GM23338 (cell line): ENCODE data around the gene SPRED2. TPM values are rescaled to one million over a fixed set of nuclear protein-coding genes. Genes with fewer than 3 reads are reported as not detected.

Experiments
- ATAC-seq: fragments of 200-7000 bp; cut with Tn5 transposase; 3 replicates; pipeline ENCODE4 v1.9.1; 2020
- DNase-seq: peaks from one replicate; pipeline ENCODE4 v3.0.0-alpha.2; 2015; ENCODE audit warnings: low spot score
- H2AFZ ChIP-seq: fragments of 200-600 bp; sonication (generic); 2 replicates; pipeline ENCODE4 v1.8.0; 2016; ENCODE audit warnings: antibody characterized with exemption, mild to moderate bottlenecking, moderate library complexity
- H3F3A ChIP-seq: fragments of 200-600 bp; sonication (generic); replicated peaks from 2 replicates; pipeline ENCODE4 v1.8.0; 2017; ENCODE audit warnings: antibody characterized with exemption, mixed run types, low read depth
- H3K27ac ChIP-seq: fragments of 200-600 bp; sonication (generic); 2 replicates; pipeline ENCODE4 v1.6.1; 2016; ENCODE audit warnings: low read depth
- H3K27me3 ChIP-seq: fragments of 200-600 bp; sonication (generic); 2 replicates; pipeline ENCODE4 v1.8.0; 2016; ENCODE audit warnings: mild to moderate bottlenecking, mixed run types, moderate library complexity; ENCODE audit not compliant: insufficient read depth
- H3K36me3 ChIP-seq: fragments of 200-600 bp; sonication (generic); 2 replicates; pipeline ENCODE4 v1.8.0; 2016; ENCODE audit warnings: mild to moderate bottlenecking; ENCODE audit not compliant: insufficient read depth
- H3K4me1 ChIP-seq: fragments of 200-600 bp; sonication (generic); 2 replicates; pipeline ENCODE4 v1.8.0; 2016; ENCODE audit warnings: mild to moderate bottlenecking, moderate library complexity; ENCODE audit not compliant: insufficient read depth
- H3K4me2 ChIP-seq: fragments of 200-600 bp; sonication (generic); 2 replicates; pipeline ENCODE4 v1.7.1; 2017; ENCODE audit warnings: mixed run types
- H3K4me3 ChIP-seq: fragments of 200-600 bp; sonication (generic); 2 replicates; pipeline ENCODE4 v1.6.1; 2016; ENCODE audit warnings: mixed run types
- H3K79me2 ChIP-seq: fragments of 200-600 bp; sonication (generic); replicated peaks from 2 replicates; pipeline ENCODE4 v1.8.0; 2017; ENCODE audit warnings: mild to moderate bottlenecking; ENCODE audit not compliant: insufficient read depth
- H3K9me2 ChIP-seq: fragments of 200-600 bp; sonication (generic); 2 replicates; pipeline ENCODE4 v1.8.0; 2017; ENCODE audit not compliant: insufficient read depth
- H4K20me1 ChIP-seq: fragments of 200-600 bp; sonication (generic); replicated peaks from 2 replicates; pipeline ENCODE4 v1.8.0; 2017; ENCODE audit warnings: mild to moderate bottlenecking; ENCODE audit not compliant: insufficient read depth
- H3K27ac Mint-ChIP-seq: 2 replicates; pipeline ENCODE4 v1.8.0; 2020; ENCODE audit warnings: inconsistent platforms, mild to moderate bottlenecking, moderate library complexity, mixed read lengths
- H3K27me3 Mint-ChIP-seq: 3 replicates; pipeline ENCODE4 v1.8.0; 2022; ENCODE audit warnings: low read depth, mild to moderate bottlenecking, moderate library complexity, mixed read lengths, inconsistent platforms; ENCODE audit not compliant: insufficient read depth, poor library complexity
- H3K36me3 Mint-ChIP-seq: 3 replicates; pipeline ENCODE4 v1.8.0; 2021; ENCODE audit warnings: low read depth, mild to moderate bottlenecking, inconsistent platforms, moderate library complexity, mixed read lengths
- H3K4me1 Mint-ChIP-seq: 3 replicates; pipeline ENCODE4 v1.8.0; 2020; ENCODE audit warnings: mild to moderate bottlenecking, inconsistent platforms, mixed read lengths
- H3K4me3 Mint-ChIP-seq: 3 replicates; pipeline ENCODE4 v1.8.0; 2021; ENCODE audit warnings: moderate library complexity, mild to moderate bottlenecking, inconsistent platforms, mixed read lengths
- H3K9me3 Mint-ChIP-seq: 3 replicates; pipeline ENCODE4 v1.8.0; 2020; ENCODE audit warnings: moderate library complexity, mild to moderate bottlenecking, inconsistent platforms, mixed read lengths
- ETS1 ChIP-seq: IDR thresholded peaks from 2 replicates; pipeline ENCODE4 v1.6.1; 2016; ENCODE audit warnings: antibody characterized with exemption
- EZH2 ChIP-seq: fragments of 200-600 bp; sonication (generic); IDR thresholded peaks from one replicate; pipeline ENCODE4 v1.8.0; 2017; ENCODE audit warnings: antibody characterized with exemption, mild to moderate bottlenecking, low read depth; ENCODE audit not compliant: unreplicated experiment
- EZH2phosphoT487 ChIP-seq: fragments of 200-600 bp; sonication (generic); IDR thresholded peaks from one replicate; pipeline ENCODE4 v1.8.1; 2018; ENCODE audit warnings: antibody characterized with exemption; ENCODE audit not compliant: unreplicated experiment
- NANOG ChIP-seq: IDR thresholded peaks from 2 replicates; pipeline ENCODE4 v1.6.1; 2016; ENCODE audit warnings: antibody characterized with exemption, borderline replicate concordance
- POLR2AphosphoS5 ChIP-seq: IDR thresholded peaks from 2 replicates; pipeline ENCODE4 v1.6.1; 2016; ENCODE audit warnings: antibody characterized with exemption, low read depth
- STAT1 ChIP-seq: IDR thresholded peaks from one replicate; pipeline ENCODE4 v1.6.1; 2016; ENCODE audit warnings: antibody characterized with exemption; ENCODE audit not compliant: unreplicated experiment
- ZNF114 ChIP-seq: fragments of 250-450 bp; sonication (Bioruptor Pico); IDR thresholded peaks from 2 replicates; pipeline ENCODE4 v1.5.0; 2020; ENCODE audit warnings: mild to moderate bottlenecking, moderate library complexity
- ZNF331 ChIP-seq: fragments of 250-450 bp; sonication (Bioruptor Pico); IDR thresholded peaks from 2 replicates; pipeline ENCODE4 v1.5.0; 2020; ENCODE audit warnings: low read depth, mild to moderate bottlenecking, moderate library complexity
- ZNF462 ChIP-seq: fragments of 250-450 bp; sonication (Bioruptor Pico); IDR thresholded peaks from 2 replicates; pipeline ENCODE4 v1.5.0; 2020; ENCODE audit warnings: mild to moderate bottlenecking, moderate library complexity
- polyA plus RNA-seq: library from polyadenylated mRNA; unstranded; fragments of >200 nt; fragmentation: Nextera tagmentation; extraction: Ambion mirVana; gene quantifications from 2 replicates; pipeline ENCODE4 v1.2.1, GENCODE V29; 2016
- total RNA-seq: library from RNA; depleted of rRNA; stranded (reverse); fragments of >200 nt; shearing (Covaris generic); gene quantifications from 2 replicates; pipeline ENCODE4 v1.2.3, GENCODE V29; 2014

Gene SPRED2
- total and polyA plus RNA-seq, 2 experiments from 2014 or later: 8.7 to 13.0 TPM

- TF ChIP-seq ZNF331 (CRISPR knock-in tag) (no peak), ZNF114 (CRISPR knock-in tag) (no peak), STAT1 (no peak)
Observed at GRCh38 chr2:65360441-65360840, 72.0 kb downstream of the SPRED2 start (continued).

- H3K79me2 ChIP-seq: peaks cover 12% of the 10 kb centered on the region; the same call in 1 of the 2 replicates
- peaks cover 17% of the 10 kb centered on the region for H3K4me1 ChIP-seq
Observed at GRCh38 chr2:65358678-65359400, 73.6 kb downstream of the SPRED2 start.

More at GRCh38 chr2:65358678-65359400, 73.6 kb downstream of the SPRED2 start:
- TF ChIP-seq NANOG: no peak
- TF ChIP-seq EZH2: no peak
- no peak for TF ChIP-seq ZNF462 (CRISPR knock-in tag)
- no peak for TF ChIP-seq ZNF114 (CRISPR knock-in tag)
- no peak for TF ChIP-seq ETS1
- TF ChIP-seq EZH2phosphoT487: no peak
- TF ChIP-seq POLR2AphosphoS5: no peak
- H3K27ac ChIP-seq: no peak overlapping the region
- ATAC-seq (no peak), DNase-seq (no peak)
- H3K36me3 ChIP-seq: no peaks in the 10 kb centered on the region
- no peaks in the 10 kb centered on the region for H3K9me3 Mint-ChIP-seq
- H3K36me3 Mint-ChIP-seq: no peaks in the 10 kb centered on the region
- no peaks in the 10 kb centered on the region for H3K27me3 ChIP-seq
- H3F3A ChIP-seq: no peaks in the 10 kb centered on the region
- H3K4me3 Mint-ChIP-seq: no peak overlapping the region
- H3K9me2 ChIP-seq: no peaks in the 10 kb centered on the region
- H2AFZ ChIP-seq: no peak overlapping the region
- H3K4me2 ChIP-seq: no peak overlapping the region
- H3K4me3 ChIP-seq: no peak overlapping the region
- no peaks in the 10 kb centered on the region for H3K27me3 Mint-ChIP-seq
- H3K27ac Mint-ChIP-seq: no peak overlapping the region
- peaks cover 26% of the 10 kb centered on the region for H4K20me1 ChIP-seq
- H3K4me1 Mint-ChIP-seq: peaks cover 26% of the 10 kb centered on the region
